Vagina (tissue), 2 donors: ENCODE data around the gene MCHR2. TPM values are rescaled to one million over a fixed set of nuclear protein-coding genes. Genes with fewer than 3 reads are reported as not detected.

Experiments used
- DNase-seq, 2 donors: peaks; one replicate each; pipeline ENCODE4 v3.0.0-alpha.2; 2017; ENCODE audit errors: extremely low spot score in 2 of 2
- H3K27ac ChIP-seq: fragments of 200-600 bp; sonication (generic); one replicate; pipeline ENCODE4 v1.5.1; 2019
- H3K27me3 ChIP-seq: fragments of 200-600 bp; sonication (generic); one replicate; pipeline ENCODE4 v1.5.1; 2019
- H3K36me3 ChIP-seq, 2 donors: fragments of 200-600 bp; sonication (generic); one replicate each; pipeline ENCODE4 v1.5.1; 2017 to 2019
- H3K4me1 ChIP-seq: fragments of 200-600 bp; sonication (generic); one replicate; pipeline ENCODE4 v1.5.1; 2019
- H3K4me3 ChIP-seq, 2 donors: fragments of 200-600 bp; sonication (generic); 1 replicate in 1 of 2; 2 replicates in 1 of 2; pipeline ENCODE4 v1.5.1; 2016 to 2019
- H3K9me3 ChIP-seq: fragments of 200-600 bp; sonication (generic); one replicate; pipeline ENCODE4 v1.5.1; 2019
- CTCF ChIP-seq, 3 experiments: fragments of 450-650 bp in 2 of 3; fragments of 200-600 bp in 1 of 3; sonication (generic) in 1 of 3; IDR thresholded peaks; one replicate each; pipeline ENCODE4 v1.5.1; 2017 to 2019; ENCODE audit warnings: antibody characterized with exemption in 3 of 3, mild to moderate bottlenecking in 2 of 3, moderate library complexity in 2 of 3
- POLR2A ChIP-seq, 2 donors: fragments of 450-650 bp; IDR thresholded peaks; one replicate each; pipeline ENCODE4 v1.6.1; 2017; ENCODE audit warnings: antibody characterized with exemption in 2 of 2, mild to moderate bottlenecking in 2 of 2, moderate library complexity in 2 of 2
- POLR2AphosphoS5 ChIP-seq, 2 donors: sonication (generic); formaldehyde crosslinking; IDR thresholded peaks; one replicate each; pipeline ENCODE4 v1.9.0; 2017; ENCODE audit warnings: antibody characterized with exemption in 2 of 2, mild to moderate bottlenecking in 2 of 2, low read depth in 1 of 2; ENCODE audit not compliant: insufficient read depth in 1 of 2
- intact Hi-C: fragments of 100-400 bp; cut with DNase I; formaldehyde crosslinking; loops from one replicate; pipeline ENCODE4 v1.15.1; 2023
- total RNA-seq: library from RNA; depleted of rRNA; stranded (reverse); fragments of >200 nt; gene quantifications from one replicate; pipeline ENCODE4 v1.2.3, GENCODE V29; 2016

Gene MCHR2
- total RNA-seq, 1 donor from 2014 or later, result not detected

DNA sequence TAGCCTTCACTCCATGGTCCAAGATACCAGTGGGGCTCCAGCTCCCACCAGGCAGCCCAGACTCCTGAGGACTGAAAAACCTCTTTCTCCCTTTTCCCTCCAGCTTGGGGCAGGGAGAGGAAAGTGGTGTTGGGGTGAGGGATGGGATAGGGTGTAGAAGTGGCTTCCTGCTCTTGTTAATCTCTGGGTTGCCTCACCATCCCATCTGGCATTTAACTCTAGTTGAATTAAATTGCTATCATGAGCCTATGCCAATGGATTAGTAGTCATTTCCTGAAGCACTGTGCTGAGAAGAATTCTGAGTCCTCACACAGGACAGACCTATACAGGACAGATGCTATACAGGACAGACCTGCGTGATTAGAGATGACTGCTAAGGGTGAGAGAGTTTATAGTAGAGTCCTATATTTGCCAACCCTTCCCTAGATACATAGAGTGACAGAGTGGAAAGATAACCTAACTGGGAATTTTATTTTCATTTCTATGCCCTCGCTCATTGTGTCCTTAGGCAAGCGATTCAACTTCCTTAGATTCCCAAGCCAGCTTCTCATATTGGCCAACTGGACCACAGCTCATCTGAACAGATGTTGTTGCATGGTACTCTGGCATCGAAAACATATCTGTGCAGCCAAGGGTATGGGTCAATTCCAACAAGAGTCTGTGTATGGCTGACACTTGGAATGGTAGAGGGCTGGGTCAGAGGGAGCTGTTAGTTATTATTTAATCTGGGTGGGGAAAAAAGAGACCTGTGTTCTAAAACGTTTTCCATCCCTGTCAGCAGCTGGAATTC lies 42.8 kb downstream of the MCHR2 start:
- Histone ChIP-seq H3K9me3 (no peaks in the 10 kb centered on the region), H3K4me3 (no peak overlapping the region), H3K27ac (no peak overlapping the region), H3K27me3 (no peaks in the 10 kb centered on the region), H3K4me1 (no peaks in the 10 kb centered on the region), H3K36me3 (no peaks in the 10 kb centered on the region)
- no peak for DNase-seq
- TF ChIP-seq POLR2A (IDR thresholded peaks at IDR 0.05) (no peak), POLR2AphosphoS5 (IDR thresholded peaks at IDR 0.05; ENCODE audit: insufficient read depth in 1 of 2, low read depth in 1 of 2) (no peak), CTCF (IDR thresholded peaks at IDR 0.05) (no peak)
- intact Hi-C loops, result no loop called here

- no peaks in the 10 kb centered on the region for H3K36me3 ChIP-seq
- H3K4me1 ChIP-seq, result no peaks in the 10 kb centered on the region
- intact Hi-C loops, result no loop called here
- no peak overlapping the region for H3K27ac ChIP-seq
- no peaks in the 10 kb centered on the region for H3K9me3 ChIP-seq
- TF ChIP-seq CTCF (IDR thresholded peaks at IDR 0.05) (no peak), POLR2AphosphoS5 (IDR thresholded peaks at IDR 0.05; ENCODE audit: insufficient read depth in 1 of 2, low read depth in 1 of 2) (no peak)
- no peak for DNase-seq
- no peaks in the 10 kb centered on the region for H3K27me3 ChIP-seq
- no peak overlapping the region for H3K4me3 ChIP-seq
These were observed 48.0 kb downstream of the MCHR2 start for GRCh38 chr6:99946005-99946404.

DNA sequence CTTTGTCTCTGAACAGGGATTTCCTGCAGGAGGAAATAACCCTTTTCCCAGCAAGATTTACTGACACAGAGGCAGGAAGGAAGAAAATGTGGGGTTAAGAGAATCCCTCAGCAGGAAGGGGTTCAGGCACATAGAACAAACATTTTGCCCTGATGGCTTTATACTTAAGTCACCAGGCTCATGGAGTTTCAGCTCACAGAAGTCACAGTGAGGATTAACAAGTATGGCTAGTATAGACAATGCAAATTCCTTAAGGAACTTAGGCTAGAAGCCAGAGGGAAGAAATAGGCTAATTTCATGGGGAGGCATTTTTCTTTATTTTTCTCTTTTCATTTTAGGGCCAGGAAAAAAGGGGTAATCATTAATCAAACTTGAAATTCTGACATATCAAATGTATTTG lies 50.2 kb downstream of the MCHR2 start:
- Histone ChIP-seq H3K9me3 (no peaks in the 10 kb centered on the region), H3K4me3 (no peak overlapping the region), H3K27ac (no peak overlapping the region), H3K4me1 (no peaks in the 10 kb centered on the region), H3K27me3 (no peaks in the 10 kb centered on the region), H3K36me3 (no peaks in the 10 kb centered on the region)
- TF ChIP-seq CTCF (IDR thresholded peaks at IDR 0.05), result no peak
- TF ChIP-seq POLR2A (IDR thresholded peaks at IDR 0.05), result no peak
- TF ChIP-seq POLR2AphosphoS5 (IDR thresholded peaks at IDR 0.05; ENCODE audit: insufficient read depth in 1 of 2, low read depth in 1 of 2), result no peak
- intact Hi-C loops, result no loop called here
- DNase-seq, result no peak

DNA sequence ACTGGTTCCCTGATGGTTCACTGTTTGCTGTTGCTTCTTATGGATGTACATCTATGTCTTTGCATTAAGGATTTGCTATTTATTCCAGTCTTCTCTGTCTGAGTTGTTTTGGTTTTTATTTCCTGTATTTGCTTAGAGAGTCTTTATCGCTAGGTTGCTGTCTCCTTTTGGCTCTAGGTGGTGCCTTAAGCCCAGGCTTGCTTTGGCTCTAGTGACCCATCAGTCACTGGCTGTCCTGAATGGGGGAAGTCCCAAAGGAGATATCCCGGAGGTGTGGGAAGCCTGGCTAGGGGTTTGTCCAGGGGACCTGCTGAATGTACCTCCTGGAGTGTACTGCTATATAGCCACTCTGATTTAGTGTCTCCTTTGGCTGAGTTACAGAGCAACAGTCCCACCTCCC lies 53.4 kb downstream of the MCHR2 start:
- Histone ChIP-seq H3K4me1 (no peaks in the 10 kb centered on the region), H3K27ac (no peak overlapping the region), H3K36me3 (no peaks in the 10 kb centered on the region), H3K9me3 (no peaks in the 10 kb centered on the region), H3K27me3 (no peaks in the 10 kb centered on the region), H3K4me3 (no peak overlapping the region)
- DNase-seq, result no peak
- TF ChIP-seq POLR2A (IDR thresholded peaks at IDR 0.05) (no peak), CTCF (IDR thresholded peaks at IDR 0.05) (no peak), POLR2AphosphoS5 (IDR thresholded peaks at IDR 0.05; ENCODE audit: insufficient read depth in 1 of 2, low read depth in 1 of 2) (no peak)
- intact Hi-C loops, result no loop called here

DNA sequence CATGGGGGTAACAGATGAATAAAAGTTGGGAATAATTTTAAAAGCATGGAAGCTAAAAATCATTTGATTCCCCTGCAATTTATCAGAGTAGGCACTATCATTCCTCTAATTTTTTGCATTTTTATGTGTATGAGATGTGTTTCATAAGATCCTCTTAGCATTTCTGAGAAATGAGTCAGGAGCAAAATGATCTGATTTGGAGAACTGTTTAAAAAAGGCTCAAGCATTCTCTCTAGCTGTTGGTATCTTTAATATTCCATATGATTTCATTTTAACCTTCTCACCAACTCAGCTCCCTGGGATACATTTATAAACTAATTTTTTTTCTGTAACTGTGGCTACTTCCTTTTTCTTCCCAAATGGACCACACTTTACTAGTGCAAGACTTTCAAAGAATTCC lies 60.9 kb downstream of the MCHR2 start:
- DNase-seq, result no peak
- intact Hi-C loops, result no loop called here
- no peak for TF ChIP-seq CTCF (IDR thresholded peaks at IDR 0.05)
- no peak for TF ChIP-seq POLR2AphosphoS5 (IDR thresholded peaks at IDR 0.05; ENCODE audit: insufficient read depth in 1 of 2, low read depth in 1 of 2)
- TF ChIP-seq POLR2A (IDR thresholded peaks at IDR 0.05), result no peak

More for the DNA sequence above, 60.9 kb downstream of the MCHR2 start:
- Histone ChIP-seq H3K27me3 (no peaks in the 10 kb centered on the region), H3K4me1 (no peaks in the 10 kb centered on the region), H3K27ac (no peak overlapping the region), H3K9me3 (no peaks in the 10 kb centered on the region), H3K4me3 (no peak overlapping the region), H3K36me3 (no peaks in the 10 kb centered on the region)
